ENCODE data around the gene SLC9A1. TPM values are rescaled to one million over a fixed set of nuclear protein-coding genes. Genes with fewer than 3 reads are reported as not detected.
A peak's percentile ranks its signal among the peaks of the same experiment; 100 is the strongest.

Gene SLC9A1
- polyA plus RNA-seq, 3 donors = 4.5 to 14.2 (median 4.6) TPM

- H3K9me3 Mint-ChIP-seq = peaks cover 0 to 2% (median under 1%) of the 10 kb centered on the region in 7 donors
- H3K27me3 ChIP-seq (ENCODE audit: control insufficient read depth in 2 of 2, insufficient read depth in 2 of 2, low read length in 2 of 2) = no peaks in the 10 kb centered on the region
- H3K36me3 ChIP-seq (replicated peaks in 1 of 2; ENCODE audit: control insufficient read depth in 1 of 2, insufficient read depth in 2 of 2, low read length in 2 of 2) = peaks cover 8 to 28% of the 10 kb centered on the region in 2 donors
- 100% methylated on average over 1 of the region's 3 CpGs for WGBS (ENCODE audit: insufficient coverage)
- peaks cover 95% of the 10 kb centered on the region for H3K79me2 ChIP-seq (ENCODE audit: insufficient read depth, low read length)
- no peak overlapping the region for H3K4me3 ChIP-seq (replicated peaks in 1 of 3; ENCODE audit: low read depth in 2 of 3, low read length in 3 of 3)
- peak overlapping the region in 1 of 7 donors; percentile 18 for H3K27ac Mint-ChIP-seq
- H3K4me2 ChIP-seq (replicated peaks; ENCODE audit: extremely low read depth, low read length, poor library complexity, severe bottlenecking) = no peak overlapping the region
- H3K9ac ChIP-seq (ENCODE audit: insufficient read depth, low read length, poor library complexity, severe bottlenecking) = no peak overlapping the region
- H3K4me1 ChIP-seq (ENCODE audit: control insufficient read depth in 1 of 2, insufficient read depth in 2 of 2, low read length in 2 of 2) = peaks cover 46 to 58% of the 10 kb centered on the region in 2 donors
- peak overlapping the region in 1 of 2 donors; percentile 50 for H3K27ac ChIP-seq (ENCODE audit: low read depth in 1 of 2, low read length in 2 of 2)
- H3K9me3 ChIP-seq (replicated peaks in 1 of 2; ENCODE audit: control insufficient read depth in 1 of 2, insufficient read depth in 1 of 2, low read length in 2 of 2) = no peaks in the 10 kb centered on the region
- H3K36me3 Mint-ChIP-seq = peaks cover 33 to 51% of the 10 kb centered on the region in 2 donors
- peaks cover 59% of the 10 kb centered on the region for H3K4me1 Mint-ChIP-seq
- TF ChIP-seq, protein P1, sequence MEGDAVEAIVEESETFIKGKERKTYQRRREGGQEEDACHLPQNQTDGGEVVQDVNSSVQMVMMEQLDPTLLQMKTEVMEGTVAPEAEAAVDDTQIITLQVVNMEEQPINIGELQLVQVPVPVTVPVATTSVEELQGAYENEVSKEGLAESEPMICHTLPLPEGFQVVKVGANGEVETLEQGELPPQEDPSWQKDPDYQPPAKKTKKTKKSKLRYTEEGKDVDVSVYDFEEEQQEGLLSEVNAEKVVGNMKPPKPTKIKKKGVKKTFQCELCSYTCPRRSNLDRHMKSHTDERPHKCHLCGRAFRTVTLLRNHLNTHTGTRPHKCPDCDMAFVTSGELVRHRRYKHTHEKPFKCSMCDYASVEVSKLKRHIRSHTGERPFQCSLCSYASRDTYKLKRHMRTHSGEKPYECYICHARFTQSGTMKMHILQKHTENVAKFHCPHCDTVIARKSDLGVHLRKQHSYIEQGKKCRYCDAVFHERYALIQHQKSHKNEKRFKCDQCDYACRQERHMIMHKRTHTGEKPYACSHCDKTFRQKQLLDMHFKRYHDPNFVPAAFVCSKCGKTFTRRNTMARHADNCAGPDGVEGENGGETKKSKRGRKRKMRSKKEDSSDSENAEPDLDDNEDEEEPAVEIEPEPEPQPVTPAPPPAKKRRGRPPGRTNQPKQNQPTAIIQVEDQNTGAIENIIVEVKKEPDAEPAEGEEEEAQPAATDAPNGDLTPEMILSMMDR (IDR thresholded peaks at IDR 0.05) = no peak
- no peak overlapping the region for H3K4me3 Mint-ChIP-seq
- intact Hi-C loops (cut with micrococcal nuclease) = loop anchor here in 1 of 2 donors (5.0 kb wide), 1 partner anchor 33 kb away; no protein-coding TSS in a partner anchor
- no peak overlapping the region for H2AFZ ChIP-seq (ENCODE audit: insufficient read depth, low read depth, low read length, poor library complexity, severe bottlenecking)
- no peak for DNase-seq
- peaks cover 0 to 2% (median 2%) of the 10 kb centered on the region in 3 donors for H3K27me3 Mint-ChIP-seq (ENCODE audit: low read depth in 3 of 3)
- H4K20me1 ChIP-seq (ENCODE audit: insufficient read depth, low read length) = peaks cover 74% of the 10 kb centered on the region
These were observed 4.7 kb downstream of the SLC9A1 start for GRCh38 chr1:27150183-27150582.

GRCh38 chr1:27149762-27150113, 5.2 kb downstream of the SLC9A1 start:
- TF ChIP-seq, protein P1 (IDR thresholded peaks at IDR 0.05) = no peak
- Histone ChIP-seq H3K27ac (ENCODE audit: low read depth in 1 of 2, low read length in 2 of 2) (peak overlapping the region; percentile 2 to 50), H3K4me3 (replicated peaks in 1 of 3; ENCODE audit: low read depth in 2 of 3, low read length in 3 of 3) (peak overlapping the region in 1 of 3 experiments; percentile 2), H3K27me3 (ENCODE audit: control insufficient read depth in 2 of 2, insufficient read depth in 2 of 2, low read length in 2 of 2) (no peaks in the 10 kb centered on the region), H2AFZ (ENCODE audit: insufficient read depth, low read depth, low read length, poor library complexity, severe bottlenecking) (no peak overlapping the region), H3K79me2 (ENCODE audit: insufficient read depth, low read length) (peaks cover 98% of the 10 kb centered on the region), H3K4me2 (replicated peaks; ENCODE audit: extremely low read depth, low read length, poor library complexity, severe bottlenecking) (peak overlapping the region; percentile 11), H3K4me1 (ENCODE audit: control insufficient read depth in 1 of 2, insufficient read depth in 2 of 2, low read length in 2 of 2) (peaks cover 46 to 58% of the 10 kb centered on the region in 2 donors), H3K9ac (ENCODE audit: insufficient read depth, low read length, poor library complexity, severe bottlenecking) (no peak overlapping the region), H3K9me3 (replicated peaks in 1 of 2; ENCODE audit: control insufficient read depth in 1 of 2, insufficient read depth in 1 of 2, low read length in 2 of 2) (no peaks in the 10 kb centered on the region), H4K20me1 (ENCODE audit: insufficient read depth, low read length) (peaks cover 74% of the 10 kb centered on the region), H3K36me3 (replicated peaks in 1 of 2; ENCODE audit: control insufficient read depth in 1 of 2, insufficient read depth in 2 of 2, low read length in 2 of 2) (peaks cover 8 to 30% of the 10 kb centered on the region in 2 donors)
- WGBS (ENCODE audit: insufficient coverage) = 100% methylated on average over 1 of the region's 4 CpGs
- H3K36me3 Mint-ChIP-seq = peaks cover 37 to 56% of the 10 kb centered on the region in 2 donors
- H3K4me1 Mint-ChIP-seq = peaks cover 59% of the 10 kb centered on the region
- intact Hi-C loops (cut with micrococcal nuclease) = loop anchor here in 1 of 2 donors (5.0 kb wide), 1 partner anchor 32 kb away; no protein-coding TSS in a partner anchor
- no peak overlapping the region for H3K4me3 Mint-ChIP-seq
- peak overlapping the region in 6 of 7 donors; percentile 14 to 76 (median 46) for H3K27ac Mint-ChIP-seq
- DNase-seq = no peak
- H3K27me3 Mint-ChIP-seq (ENCODE audit: low read depth in 3 of 3) = peaks cover 0 to 2% (median 2%) of the 10 kb centered on the region in 3 donors
- peaks cover 0 to 4% (median 3%) of the 10 kb centered on the region in 7 donors for H3K9me3 Mint-ChIP-seq
